HEK293 (cell line): ENCODE measurements around the gene VASH2.

Source experiments
- CTCF ChIA-PET: fragments of 350-600 bp; formaldehyde crosslinking; extraction: SDS; loops from one replicate; lab custom pipeline; 2021; ENCODE audit warnings: antibody characterized with exemption; lab: Yijun Ruan, JAX
- POLR2A ChIA-PET: fragments of 300-600 bp; formaldehyde crosslinking; extraction: SDS; loops from one replicate; lab custom pipeline; 2020; ENCODE audit warnings: antibody characterized with exemption, inconsistent platforms; lab: Yijun Ruan, JAX
- H3K27ac ChIP-seq: fragments of 200-500 bp; sonication (Bioruptor generic); 2 replicates; pipeline ENCODE4 v1.5.1; 2014; ENCODE audit warnings: low read depth, low read length, control low read depth, inconsistent platforms; ENCODE audit errors: extremely low read depth
- H3K36me3 ChIP-seq, 2 experiments: fragments of 200-500 bp in 1 of 2; sonication (Bioruptor generic) in 1 of 2; 1 replicate in 1 of 2; 2 replicates in 1 of 2; pipeline ENCODE4 v1.5.1; 2014 to 2017; ENCODE audit warnings: inconsistent platforms in 2 of 2, low read length in 2 of 2; ENCODE audit not compliant: control insufficient read depth in 2 of 2, insufficient read depth in 1 of 2
- H3K4me1 ChIP-seq: fragments of 200-500 bp; sonication (Bioruptor generic); 2 replicates; pipeline ENCODE4 v1.5.1; 2014; ENCODE audit warnings: mild to moderate bottlenecking, low read length, inconsistent platforms; ENCODE audit not compliant: control insufficient read depth, insufficient read depth
- H3K4me3 ChIP-seq: 2 replicates; pipeline ENCODE4 v1.5.1; 2011; ENCODE audit warnings: low read depth, mild to moderate bottlenecking, control low read depth, low read length, moderate library complexity
- H3K9me3 ChIP-seq: fragments of 200-500 bp; sonication (Bioruptor generic); 2 replicates; pipeline ENCODE4 v1.5.1; 2014; ENCODE audit warnings: low read depth, low read length, inconsistent platforms; ENCODE audit not compliant: control insufficient read depth, insufficient read depth
- CTCF ChIP-seq: fragments of 450-650 bp; formaldehyde crosslinking; IDR thresholded peaks from 2 replicates; pipeline ENCODE4 v1.5.1; 2016; ENCODE audit warnings: missing biosample characterization, missing genetic modification characterization
- EGR2 ChIP-seq: fragments of 450-650 bp; formaldehyde crosslinking; IDR thresholded peaks from 2 replicates; pipeline ENCODE4 v1.5.1; 2016; ENCODE audit warnings: low read depth, missing biosample characterization, missing genetic modification characterization
- KLF9 ChIP-seq: fragments of 450-650 bp; formaldehyde crosslinking; IDR thresholded peaks from 2 replicates; pipeline ENCODE4 v1.5.1; 2016; ENCODE audit warnings: missing biosample characterization, missing genetic modification characterization, low read depth
- MEIS1 ChIP-seq: sonication (generic); formaldehyde crosslinking; IDR thresholded peaks from 2 replicates; pipeline ENCODE4 v1.8.1; 2022; ENCODE audit warnings: missing genetic modification reagents, mild to moderate bottlenecking, borderline replicate concordance
- PRDM10 ChIP-seq: fragments of 450-650 bp; formaldehyde crosslinking; IDR thresholded peaks from 2 replicates; pipeline ENCODE4 v1.5.1; 2016; ENCODE audit warnings: missing biosample characterization, missing genetic modification characterization
- YY1 ChIP-seq: fragments of 450-650 bp; formaldehyde crosslinking; IDR thresholded peaks from 2 replicates; pipeline ENCODE4 v1.5.1; 2018; ENCODE audit warnings: missing biosample characterization, missing genetic modification characterization
- ZFHX2 ChIP-seq: fragments of 450-650 bp; formaldehyde crosslinking; conservative IDR thresholded peaks from 2 replicates; pipeline ENCODE4 v1.5.1; 2016; ENCODE audit warnings: missing biosample characterization, missing genetic modification characterization
- ZFP3 ChIP-seq: fragments of 450-650 bp; formaldehyde crosslinking; IDR thresholded peaks from 2 replicates; pipeline ENCODE4 v1.5.1; 2016; ENCODE audit warnings: low read depth, missing biosample characterization, missing genetic modification characterization
- ZIC2 ChIP-seq: fragments of 450-650 bp; formaldehyde crosslinking; IDR thresholded peaks from 2 replicates; pipeline ENCODE4 v1.5.1; 2016; ENCODE audit warnings: missing biosample characterization, missing genetic modification characterization
- ZNF223 ChIP-seq: fragments of 450-650 bp; formaldehyde crosslinking; IDR thresholded peaks from 2 replicates; pipeline ENCODE4 v1.5.1; 2016; ENCODE audit warnings: missing biosample characterization, missing genetic modification characterization
- ZNF341 ChIP-seq: fragments of 450-650 bp; formaldehyde crosslinking; IDR thresholded peaks from 2 replicates; pipeline ENCODE4; 2016; ENCODE audit warnings: low read depth, missing biosample characterization, missing genetic modification characterization
- ZNF426 ChIP-seq: fragments of 450-650 bp; formaldehyde crosslinking; IDR thresholded peaks from 2 replicates; pipeline ENCODE4 v1.5.1; 2017; ENCODE audit warnings: missing biosample characterization, missing genetic modification characterization, mild to moderate bottlenecking, inconsistent platforms, moderate library complexity
- ZNF654 ChIP-seq: fragments of 450-650 bp; formaldehyde crosslinking; IDR thresholded peaks from 2 replicates; pipeline ENCODE4 v1.5.1; 2016; ENCODE audit warnings: low read depth, missing biosample characterization, missing genetic modification characterization
- ZNF692 ChIP-seq: fragments of 450-650 bp; formaldehyde crosslinking; IDR thresholded peaks from 2 replicates; pipeline ENCODE4 v1.5.1; 2016; ENCODE audit warnings: missing biosample characterization, missing genetic modification characterization
- ZNF791 ChIP-seq: fragments of 450-650 bp; formaldehyde crosslinking; IDR thresholded peaks from 2 replicates; pipeline ENCODE4 v1.5.1; 2016; ENCODE audit warnings: missing biosample characterization, missing genetic modification characterization

The VASH2 gene

GRCh38 chr1:212914789-212915188 is 35.6 kb upstream of the VASH2 start:
- POLR2A ChIA-PET: no interaction called here

GRCh38 chr1:212915245-212916091 is 34.9 kb upstream of the VASH2 start:
- no peaks in the 10 kb centered on the region for H3K9me3 ChIP-seq
- H3K27ac ChIP-seq: no peak overlapping the region
- H3K4me1 ChIP-seq: no peaks in the 10 kb centered on the region
- H3K4me3 ChIP-seq: no peak overlapping the region
- no peaks in the 10 kb centered on the region for H3K36me3 ChIP-seq
- ChIA-PET POLR2A (no interaction called here), CTCF (interaction anchor here (0.6 to 0.7 kb wide), 2 partner anchors 80 to 156 kb away, joined by 3 to 4 read pairs; no protein-coding TSS in a partner anchor)
- TF ChIP-seq CTCF (tag by site-specific recombination) (peak; percentile 79), PRDM10 (tag by site-specific recombination) (0 out of 2 replicates have a peak, but pooled peaks have one; percentile 29), MEIS1 (no peak), ZIC2 (peak; percentile 46), ZNF654 (tag by site-specific recombination) (peak; percentile 47), ZFP3 (tag by site-specific recombination) (no peak), ZNF791 (tag by site-specific recombination) (no peak), YY1 (tag by site-specific recombination) (no peak)

More at GRCh38 chr1:212914789-212915188, 35.6 kb upstream of the VASH2 start:
- CTCF ChIA-PET: no interaction called here
- H3K4me3 ChIP-seq: no peak overlapping the region
- no peaks in the 10 kb centered on the region for H3K36me3 ChIP-seq
- no peaks in the 10 kb centered on the region for H3K9me3 ChIP-seq
- no peaks in the 10 kb centered on the region for H3K4me1 ChIP-seq
- TF ChIP-seq ZNF223 (tag by site-specific recombination) (no peak), ZIC2 (no peak), ZFHX2 (tag by site-specific recombination) (no peak), ZNF426 (tag by site-specific recombination) (no peak), KLF9 (tag by site-specific recombination) (no peak)
- TF ChIP-seq, all 188 proteins: peak for 0
- H3K27ac ChIP-seq: no peak overlapping the region

- Histone ChIP-seq H3K4me1 (no peaks in the 10 kb centered on the region), H3K4me3 (no peak overlapping the region), H3K36me3 (no peaks in the 10 kb centered on the region), H3K9me3 (no peaks in the 10 kb centered on the region), H3K27ac (no peak overlapping the region)
- ChIA-PET CTCF (interaction anchor here (0.6 to 0.7 kb wide), 2 partner anchors 78 to 155 kb away, joined by 3 to 4 read pairs; no protein-coding TSS in a partner anchor), POLR2A (no interaction called here)
- peak; percentile 67 for TF ChIP-seq ZFHX2 (tag by site-specific recombination)
- TF ChIP-seq ZNF692 (tag by site-specific recombination): no peak
- peak; percentile 57 for TF ChIP-seq EGR2 (tag by site-specific recombination)
- peak; percentile 74 for TF ChIP-seq ZNF341 (tag by site-specific recombination)
Measured at GRCh38 chr1:212916481-212917133, 33.7 kb upstream of the VASH2 start.
